ENCODE measurements around the gene SSH3.
A peak's percentile ranks its signal among the peaks of the same experiment; 100 is the strongest.

The SSH3 gene
- 1.9 to 14.3 (median 4.7) reads per million in 17 experiments for total RNA-seq

- peak; percentile 66 to 90 (median 81) for DNase-seq
Observed at GRCh38 chr11:67303132-67303834, at the start of gene SSH3. TSS of gene SSH3 (plus strand) at chr11:67303530. CDS start at chr11:67303626, 96 bp downstream.

GRCh38 chr11:67253872-67254624 is 49.3 kb upstream of the SSH3 start:
- no peak for DNase-seq

GRCh38 chr11:67254798-67255197 is 48.5 kb upstream of the SSH3 start:
- DNase-seq, result no peak

GRCh38 chr11:67255353-67255752 is 48.0 kb upstream of the SSH3 start:
- no peak for DNase-seq

- no peak for DNase-seq
Observed at GRCh38 chr11:67255864-67256263, 47.5 kb upstream of the SSH3 start.

GRCh38 chr11:67256477-67257135 is 46.7 kb upstream of the SSH3 start:
- peak in 3 of 4 experiments; percentile 33 to 49 (median 47) for DNase-seq

GRCh38 chr11:67260406-67260805 is 42.9 kb upstream of the SSH3 start:
- no peak for DNase-seq

- DNase-seq, result peak in 3 of 4 experiments; percentile 43 to 78 (median 66)
Observed at GRCh38 chr11:67260885-67261639, 42.3 kb upstream of the SSH3 start.

GRCh38 chr11:67261640-67261945 is 41.7 kb upstream of the SSH3 start:
- DNase-seq, result no peak

GRCh38 chr11:67261946-67262681 is 41.2 kb upstream of the SSH3 start:
- DNase-seq, result peak in 1 of 4 experiments; percentile 36

GRCh38 chr11:67262731-67263675 is 40.3 kb upstream of the SSH3 start:
- DNase-seq, result peak; percentile 91 to 95 (median 94)

- DNase-seq, result no peak
Observed at GRCh38 chr11:67264260-67264659, 39.1 kb upstream of the SSH3 start.

GRCh38 chr11:67264877-67265632 is 38.3 kb upstream of the SSH3 start:
- DNase-seq, result peak in 1 of 4 experiments; percentile 29

- peak; percentile 80 to 95 (median 92) for DNase-seq
Observed at GRCh38 chr11:67265633-67266448, 37.5 kb upstream of the SSH3 start.

GRCh38 chr11:67266449-67267187 is 36.7 kb upstream of the SSH3 start, which contains the start of gene GRK2:
TSS of gene GRK2 (plus strand) at chr11:67266473. CDS start at chr11:67266700, 227 bp downstream.
- peak; percentile 67 to 87 (median 76) for DNase-seq

GRCh38 chr11:67267188-67268080 is 35.9 kb upstream of the SSH3 start:
- DNase-seq, result peak in 3 of 4 experiments; percentile 30 to 57 (median 51)
